ENCODE data around the gene MACC1. TPM values are rescaled to one million over a fixed set of nuclear protein-coding genes. Genes with fewer than 3 reads are reported as not detected.

The MACC1 gene
- total RNA-seq, 1 donor from 2014 or later: 35.2 TPM

- DNase-seq (ENCODE audit: low spot score): no peak
Observed at GRCh38 chr7:20173828-20174227, 43.4 kb downstream of the MACC1 start.

- peak; percentile 64 for DNase-seq (ENCODE audit: low spot score)
Observed at GRCh38 chr7:20172736-20173334, 44.3 kb downstream of the MACC1 start.

GRCh38 chr7:20170633-20171032 lies 46.6 kb downstream of the MACC1 start:
- no peak for DNase-seq (ENCODE audit: low spot score)

GRCh38 chr7:20165146-20165510 lies 52.1 kb downstream of the MACC1 start:
- no peak for DNase-seq (ENCODE audit: low spot score)

GRCh38 chr7:20164425-20165145 lies 52.6 kb downstream of the MACC1 start:
- no peak for DNase-seq (ENCODE audit: low spot score)

GRCh38 chr7:20162665-20163064 lies 54.5 kb downstream of the MACC1 start:
- no peak for DNase-seq (ENCODE audit: low spot score)

GRCh38 chr7:20159226-20159747 lies 57.9 kb downstream of the MACC1 start:
- DNase-seq (ENCODE audit: low spot score): no peak

GRCh38 chr7:20158684-20159083 lies 58.5 kb downstream of the MACC1 start:
- no peak for DNase-seq (ENCODE audit: low spot score)

- DNase-seq (ENCODE audit: low spot score): no peak
Observed at GRCh38 chr7:20157456-20157855, 59.7 kb downstream of the MACC1 start.

- no peak for DNase-seq (ENCODE audit: low spot score)
Observed at GRCh38 chr7:20153999-20154398, 63.2 kb downstream of the MACC1 start.

GRCh38 chr7:20153567-20153966 lies 63.6 kb downstream of the MACC1 start:
- DNase-seq (ENCODE audit: low spot score): no peak

GRCh38 chr7:20152511-20152910 lies 64.7 kb downstream of the MACC1 start:
- no peak for DNase-seq (ENCODE audit: low spot score)

- no peak for DNase-seq (ENCODE audit: low spot score)
Observed at GRCh38 chr7:20151708-20152456, 65.3 kb downstream of the MACC1 start.

GRCh38 chr7:20146451-20146850 lies 70.7 kb downstream of the MACC1 start:
- no peak for DNase-seq (ENCODE audit: low spot score)

- DNase-seq (ENCODE audit: low spot score): no peak
Observed at GRCh38 chr7:20144801-20145200, 72.4 kb downstream of the MACC1 start.

GRCh38 chr7:20141666-20142065 lies 75.5 kb downstream of the MACC1 start:
- no peak for DNase-seq (ENCODE audit: low spot score)

- no peak for DNase-seq (ENCODE audit: low spot score)
Observed at GRCh38 chr7:20141002-20141345, 76.2 kb downstream of the MACC1 start.

- no peak for DNase-seq (ENCODE audit: low spot score)
Observed at GRCh38 chr7:20140291-20141001, 76.7 kb downstream of the MACC1 start.

GRCh38 chr7:20136647-20137046 lies 80.5 kb downstream of the MACC1 start:
- DNase-seq (ENCODE audit: low spot score): no peak

- DNase-seq (ENCODE audit: low spot score): no peak
Observed at GRCh38 chr7:20133803-20134202, 83.4 kb downstream of the MACC1 start.

- no peak for DNase-seq (ENCODE audit: low spot score)
Observed at GRCh38 chr7:20132585-20132984, 84.6 kb downstream of the MACC1 start.

GRCh38 chr7:20131776-20132175 lies 85.4 kb downstream of the MACC1 start:
- DNase-seq (ENCODE audit: low spot score): no peak
